Measurements from ENCODE around the gene TSPAN12. TPM values are rescaled to one million over a fixed set of nuclear protein-coding genes. Genes with fewer than 3 reads are reported as not detected.

The TSPAN12 gene
- total RNA-seq, 4 donors from 2014 or later: 2.7 to 11.1 (median 6.1) TPM

- peaks cover 0 to 7% (median 0%) of the 10 kb centered on the region in 4 donors for H3K4me1 ChIP-seq
- H3K27ac ChIP-seq: no peak overlapping the region
- DNase-seq (ENCODE audit: low spot score in 2 of 2): no peak
- TF ChIP-seq POLR2A (IDR thresholded peaks at IDR 0.05) (no peak), EP300 (IDR thresholded peaks at IDR 0.05) (no peak), CTCF (IDR thresholded peaks at IDR 0.05) (no peak)
- H3K36me3 ChIP-seq: no peaks in the 10 kb centered on the region
- H3K4me3 ChIP-seq: no peak overlapping the region
- H3K27me3 ChIP-seq: no peaks in the 10 kb centered on the region
- H3K9me3 ChIP-seq: no peaks in the 10 kb centered on the region
- 81 to 85% methylated on average over 7 of the region's 7 CpGs for WGBS, 2 donors
Observed at GRCh38 chr7:120741371-120742042, 116.4 kb downstream of the TSPAN12 start.

DNA sequence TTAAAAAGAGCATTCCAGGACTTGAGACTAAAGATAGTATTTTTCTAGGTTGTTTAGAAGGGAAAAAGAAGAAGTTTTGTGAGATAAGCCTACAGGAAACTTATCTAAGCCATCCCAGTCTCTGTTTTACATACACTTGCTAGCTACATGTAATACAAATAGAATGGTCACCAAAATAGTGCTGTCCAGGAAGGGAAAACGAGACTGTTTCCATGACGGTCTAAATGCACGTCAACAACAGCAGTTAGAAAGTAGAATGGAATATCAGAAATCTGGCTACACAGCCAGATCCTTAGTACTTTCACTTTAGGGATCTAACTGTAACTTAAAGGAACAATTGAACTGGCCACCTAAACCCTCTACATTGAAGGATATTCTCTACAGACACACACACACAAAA lies 117.6 kb downstream of the TSPAN12 start:
- Histone ChIP-seq H3K4me1 (peaks cover 0 to 17% (median 0%) of the 10 kb centered on the region in 4 donors), H3K36me3 (no peaks in the 10 kb centered on the region), H3K9me3 (no peaks in the 10 kb centered on the region), H3K4me3 (peak overlapping the region in 1 of 4 donors; percentile 12), H3K27me3 (no peaks in the 10 kb centered on the region), H3K27ac (no peak overlapping the region)
- no peak for DNase-seq (ENCODE audit: low spot score in 2 of 2)
- TF ChIP-seq EP300 (IDR thresholded peaks at IDR 0.05): no peak
- TF ChIP-seq CTCF (IDR thresholded peaks at IDR 0.05): no peak
- no peak for TF ChIP-seq POLR2A (IDR thresholded peaks at IDR 0.05)
- WGBS, 2 donors: 21 to 31% methylated on average over 3 of the region's 3 CpGs

DNA sequence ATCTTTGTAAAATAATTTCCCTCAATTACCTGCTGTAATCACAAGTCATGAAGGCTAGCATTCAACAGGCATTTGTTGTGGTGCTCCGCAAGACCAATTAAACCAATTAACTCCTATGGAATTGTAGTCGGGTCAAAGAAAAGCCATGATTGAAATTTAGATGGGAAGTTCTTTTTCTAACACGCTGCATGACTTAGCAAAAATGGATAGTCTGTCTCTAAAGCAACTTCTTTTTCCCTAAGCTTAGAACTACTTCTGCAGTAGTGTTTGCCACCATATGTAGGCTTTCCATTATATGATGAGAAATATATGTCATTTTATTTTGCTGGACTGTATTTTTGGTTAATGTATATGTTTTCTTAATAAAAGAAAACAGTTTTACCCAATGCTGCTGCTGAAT lies 119.1 kb downstream of the TSPAN12 start:
- Histone ChIP-seq H3K4me1 (peaks cover 0 to 20% (median 0%) of the 10 kb centered on the region in 4 donors), H3K4me3 (no peak overlapping the region), H3K27me3 (no peaks in the 10 kb centered on the region), H3K9me3 (no peaks in the 10 kb centered on the region), H3K27ac (no peak overlapping the region), H3K36me3 (no peaks in the 10 kb centered on the region)
- no peak for DNase-seq (ENCODE audit: low spot score in 2 of 2)
- TF ChIP-seq CTCF (IDR thresholded peaks at IDR 0.05) (no peak), EP300 (IDR thresholded peaks at IDR 0.05) (no peak), POLR2A (IDR thresholded peaks at IDR 0.05) (no peak)
- 59% methylated on average over 3 of the region's 3 CpGs for WGBS, 2 donors

Other genes with a start within 250 kb of the TSPAN12 start
- gene ING3, start 92.6 kb upstream of the TSPAN12 start, total RNA-seq: 10 to 100 TPM in 2 of 4 donors, 1 to 10 TPM in 2; 9.4 to 21.3 (median 11.4) TPM
- gene CPED1, start 130.6 kb upstream of the TSPAN12 start, total RNA-seq: 10 to 100 TPM; 15.0 to 32.1 (median 21.8) TPM